Stimulated activated CD8-positive, alpha-beta memory T cell treated with anti-CD3 and anti-CD28 coated beads, Interleukin-2, amount 100 ng/mL, for 1 hour (primary cell): ENCODE measurements around the gene DHX35.
A peak's percentile ranks its signal among the peaks of the same experiment; 100 is the strongest.

Experiments
- DNase-seq, 2 donors: peaks; one replicate each; pipeline ENCODE4 v3.0.0-alpha.2; 2020; ENCODE audit warnings: low read depth in 2 of 2

Gene DHX35

GRCh38 chr20:38962044-38962927, at the start of gene DHX35:
DHX35 (plus strand) TSS chr20:38962344; CDS start chr20:38962368, 24 bp downstream.
- DNase-seq: peak; percentile 95 to 96

- no peak for DNase-seq
These were observed 46.8 kb upstream of the DHX35 start for GRCh38 chr20:38915355-38915754.

- no peak for DNase-seq
These were observed 44.5 kb upstream of the DHX35 start for GRCh38 chr20:38917657-38918056.

GRCh38 chr20:38918172-38918571, 44.0 kb upstream of the DHX35 start:
- DNase-seq: no peak

GRCh38 chr20:38919683-38920082, 42.5 kb upstream of the DHX35 start:
- DNase-seq: no peak

GRCh38 chr20:38920411-38920810, 41.7 kb upstream of the DHX35 start:
- no peak for DNase-seq

- DNase-seq: no peak
These were observed 41.3 kb upstream of the DHX35 start for GRCh38 chr20:38920851-38921250.

GRCh38 chr20:38924718-38925117, 37.4 kb upstream of the DHX35 start:
- no peak for DNase-seq

GRCh38 chr20:38926142-38926933, 35.8 kb upstream of the DHX35 start, which contains the start of gene FAM83D:
FAM83D (plus strand) TSS chr20:38926417; CDS start chr20:38926443, 26 bp downstream.
- peak; percentile 74 to 81 for DNase-seq

- DNase-seq: no peak
These were observed 35.1 kb upstream of the DHX35 start for GRCh38 chr20:38926934-38927616.

- DNase-seq: no peak
These were observed 34.1 kb upstream of the DHX35 start for GRCh38 chr20:38927902-38928578.

- no peak for DNase-seq
These were observed 31.9 kb upstream of the DHX35 start for GRCh38 chr20:38930242-38930569.

- DNase-seq: no peak
These were observed 30.2 kb upstream of the DHX35 start for GRCh38 chr20:38931984-38932383.

GRCh38 chr20:38932457-38933120, 29.6 kb upstream of the DHX35 start:
- DNase-seq: no peak

- no peak for DNase-seq
These were observed 27.6 kb upstream of the DHX35 start for GRCh38 chr20:38934530-38934929.

- no peak for DNase-seq
These were observed 26.9 kb upstream of the DHX35 start for GRCh38 chr20:38935285-38935684.

GRCh38 chr20:38935967-38936407, 26.2 kb upstream of the DHX35 start:
- no peak for DNase-seq

GRCh38 chr20:38937000-38937399, 25.1 kb upstream of the DHX35 start:
- DNase-seq: no peak

GRCh38 chr20:38937978-38938473, 24.1 kb upstream of the DHX35 start:
- DNase-seq: no peak

- DNase-seq: no peak
These were observed 22.5 kb upstream of the DHX35 start for GRCh38 chr20:38939686-38940085.

GRCh38 chr20:38940644-38941043, 21.5 kb upstream of the DHX35 start:
- DNase-seq: no peak
